Heart right ventricle (tissue), 16 donors: ENCODE measurements around the gene ZNF235. TPM values are rescaled to one million over a fixed set of nuclear protein-coding genes. Genes with fewer than 3 reads are reported as not detected.

Experiments
- ATAC-seq, 8 donors: fragments of 200-7000 bp; cut with Tn5 transposase; one replicate each; pipeline ENCODE4 v1.9.1; 2020; ENCODE audit warnings: mild to moderate bottlenecking in 8 of 8, moderate library complexity in 8 of 8, moderate number of reproducible peaks in 1 of 8
- DNase-seq, 2 donors: peaks; one replicate each; pipeline ENCODE4 v3.0.0-alpha.2; 2020
- H3K27ac ChIP-seq, 10 donors: fragments of 200-600 bp; sonication (generic) in 2 of 10; one replicate each; pipeline versions ENCODE4 v1.5.0 to v1.8.0; 2020 to 2022; ENCODE audit warnings: mild to moderate bottlenecking in 3 of 10
- H3K27me3 ChIP-seq, 7 donors: fragments of 200-600 bp; one replicate each; pipeline ENCODE4 v1.8.0; 2021 to 2022; ENCODE audit warnings: mild to moderate bottlenecking in 2 of 7
- H3K36me3 ChIP-seq, 9 donors: fragments of 200-600 bp; sonication (generic) in 1 of 9; one replicate each; pipeline versions ENCODE4 v1.5.0 to v1.8.0; 2020 to 2022; ENCODE audit warnings: mild to moderate bottlenecking in 2 of 9
- H3K4me1 ChIP-seq, 9 donors: fragments of 200-600 bp; sonication (generic) in 1 of 9; one replicate each; pipeline versions ENCODE4 v1.5.0 to v1.8.0; 2020 to 2022; ENCODE audit warnings: mild to moderate bottlenecking in 4 of 9
- H3K4me3 ChIP-seq, 10 donors: fragments of 200-600 bp; sonication (generic) in 2 of 10; one replicate each; pipeline versions ENCODE4 v1.5.0 to v1.8.0; 2020 to 2022; ENCODE audit warnings: mild to moderate bottlenecking in 7 of 10, moderate library complexity in 2 of 10
- H3K9me3 ChIP-seq, 11 donors: fragments of 200-600 bp in 10 of 11; sonication (generic) in 2 of 11; one replicate each; pipeline versions ENCODE4 v1.5.0 to v1.8.0; 2013 to 2022; ENCODE audit warnings: mild to moderate bottlenecking in 2 of 11, control low read depth in 1 of 11, moderate library complexity in 1 of 11
- WGBS, 2 donors: extraction: QIAGEN DNeasy Blood & Tissue Kit; methylation state at CpG; one replicate each; pipeline ENCODE4 v1.1.7; 2013; ENCODE audit warnings: inconsistent platforms in 1 of 2; 5-methylcytosine and 5-hydroxymethylcytosine counted together
- intact Hi-C, 10 donors: fragments of 100-400 bp; cut with DNase I; formaldehyde crosslinking; loops; one replicate each; pipeline versions ENCODE4 v1.11.1 to v1.14.2; 2022
- polyA plus RNA-seq, 2 donors: library from polyadenylated mRNA; stranded (reverse); fragments of 200-250 nt; gene quantifications; one replicate each; pipeline ENCODE4 v1.2.3, GENCODE V29; 2013
- total RNA-seq, 10 donors: library from RNA; stranded (reverse); fragmentation: NEBNext Ultra II Directional in 3 of 10; extraction: Animal tissue kit (Norgen Biotek cat#: 25700) in 3 of 10; gene quantifications; one replicate each; pipeline versions ENCODE4 v1.2.1 to v1.2.4, GENCODE V29; 2021 to 2023
- TF ChIP-seq, protein P1 (sequence below), 9 donors: fragments of 200-600 bp; sonication (generic) in 2 of 9; IDR thresholded peaks; one replicate each; pipeline versions ENCODE4 v1.5.0 to v1.8.0; 2021 to 2022; ENCODE audit warnings: antibody characterized with exemption in 9 of 9, mild to moderate bottlenecking in 5 of 9, moderate library complexity in 1 of 9
- donor health status: Arrhythmogenic right ventricular cardiomyopathy.
- donor health status: ischemic (EF 13 %, LVEDD 7.1; RV severe dilation, severe dysfunction).
- donor health status: healthy with polysubstance abuse.
- donor health status: DM: no; HTN: yes; CAD: no.
- donor health status: DM: no; HTN: no; CAD: no.
- donor health status: ischemic (EF 25% LVEDD 6.9; RV normal size, moderate dysfunction).
- donor health status: ischemic (EF 25% LVEDD 5.7; RV mildly dilated, moderate dysfunction).
- donor health status: healthy.
- donor health status: DM: yes; HTN: yes; CAD: no.
- donor health status: Ischemic cardiomyopathy.
- donor health status: ischemic (EF 35%, LVEDD 5.7; RV mildly dilated, moderate dysfunction).
- donor health status: nonischemic (EF 11% LVEDD 7.7; RV severe dilation, severe dysfunction).
- donor health status: DM: yes; HTN: yes; CAD: no.
- donor health status: PGD.
- donor health status: ischemic (EF 29% LVEDD 5.4; RV normal size, mild dysfunction).
- donor health status: nonischemic (EF 23%, LVEDD 6.1; RV moderate dilation, normal function).

Gene ZNF235
- total and polyA plus RNA-seq, 12 donors, result 1.2 to 6.4 (median 3.6) TPM

DNA sequence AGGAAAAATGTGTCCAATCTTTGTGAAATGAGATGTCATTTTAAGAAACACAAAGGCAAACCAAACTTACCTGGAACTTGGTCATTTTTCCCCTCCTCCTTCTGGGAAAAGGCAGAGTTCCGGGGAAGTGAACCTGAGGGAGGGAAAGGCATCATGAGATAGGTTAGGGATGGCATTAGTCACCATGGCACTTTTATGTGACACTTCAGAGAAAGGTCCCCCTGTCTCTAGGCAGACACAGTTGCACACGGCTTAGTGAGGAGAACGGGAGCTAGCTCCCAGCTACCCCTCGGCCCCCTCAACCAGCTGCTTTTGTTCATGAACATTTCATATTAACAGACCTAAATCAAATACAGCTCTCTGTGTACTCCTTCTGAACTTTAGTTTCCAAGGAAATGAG lies 1.5 kb downstream of the ZNF235 start:
- H3K4me1 ChIP-seq, result peaks cover 3 to 16% (median 12%) of the 10 kb centered on the region in 9 donors
- H3K27me3 ChIP-seq, result no peaks in the 10 kb centered on the region
- H3K36me3 ChIP-seq, result peaks cover 0 to 45% (median 32%) of the 10 kb centered on the region in 9 donors
- 80 to 86% methylated on average over 4 of the region's 4 CpGs for WGBS, 2 donors
- DNase-seq (no peak), ATAC-seq (no peak)
- TF ChIP-seq, protein P1, sequence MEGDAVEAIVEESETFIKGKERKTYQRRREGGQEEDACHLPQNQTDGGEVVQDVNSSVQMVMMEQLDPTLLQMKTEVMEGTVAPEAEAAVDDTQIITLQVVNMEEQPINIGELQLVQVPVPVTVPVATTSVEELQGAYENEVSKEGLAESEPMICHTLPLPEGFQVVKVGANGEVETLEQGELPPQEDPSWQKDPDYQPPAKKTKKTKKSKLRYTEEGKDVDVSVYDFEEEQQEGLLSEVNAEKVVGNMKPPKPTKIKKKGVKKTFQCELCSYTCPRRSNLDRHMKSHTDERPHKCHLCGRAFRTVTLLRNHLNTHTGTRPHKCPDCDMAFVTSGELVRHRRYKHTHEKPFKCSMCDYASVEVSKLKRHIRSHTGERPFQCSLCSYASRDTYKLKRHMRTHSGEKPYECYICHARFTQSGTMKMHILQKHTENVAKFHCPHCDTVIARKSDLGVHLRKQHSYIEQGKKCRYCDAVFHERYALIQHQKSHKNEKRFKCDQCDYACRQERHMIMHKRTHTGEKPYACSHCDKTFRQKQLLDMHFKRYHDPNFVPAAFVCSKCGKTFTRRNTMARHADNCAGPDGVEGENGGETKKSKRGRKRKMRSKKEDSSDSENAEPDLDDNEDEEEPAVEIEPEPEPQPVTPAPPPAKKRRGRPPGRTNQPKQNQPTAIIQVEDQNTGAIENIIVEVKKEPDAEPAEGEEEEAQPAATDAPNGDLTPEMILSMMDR (IDR thresholded peaks at IDR 0.05), result no peak
- H3K4me3 ChIP-seq, result peak overlapping the region in 3 of 10 donors; percentile 79 to 92 (median 80)
- no peak overlapping the region for H3K27ac ChIP-seq
- intact Hi-C loops, result loop anchor here in 5 of 10 donors (5.0 to 10.0 kb wide), 4 partner anchors 44 to 189 kb away; partner anchors contain the start of genes ZNF112 (in 2 of the 5), ZNF225 (in 2 of the 5) and ZNF227 (in 1 of the 5)
- peaks cover 0 to 30% (median 5%) of the 10 kb centered on the region in 11 donors for H3K9me3 ChIP-seq

DNA sequence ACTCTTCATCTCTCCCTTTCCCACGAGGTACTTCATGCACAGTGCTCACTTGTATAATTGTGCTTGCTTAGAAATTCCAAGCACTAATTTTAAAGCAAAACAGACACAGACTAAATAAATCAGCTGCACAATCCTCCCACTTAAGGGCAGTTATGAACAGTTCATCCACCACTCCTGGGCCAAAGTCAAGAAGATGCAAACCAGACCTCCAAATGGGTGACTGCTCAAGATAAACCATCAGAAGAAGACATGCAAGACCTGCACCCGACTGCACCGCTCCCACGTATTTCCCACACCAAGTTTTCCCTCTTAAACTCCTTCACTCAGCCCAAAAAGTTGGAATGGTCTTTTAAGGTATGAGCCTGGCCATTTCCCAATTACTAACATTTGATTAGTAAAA lies 19.9 kb downstream of the ZNF235 start:
- TF ChIP-seq, protein P1 (IDR thresholded peaks at IDR 0.05), result no peak
- Histone ChIP-seq H3K9me3 (peaks cover 0 to 100% (median 51%) of the 10 kb centered on the region in 11 donors), H3K27me3 (no peaks in the 10 kb centered on the region), H3K27ac (no peak overlapping the region), H3K36me3 (peaks cover 0 to 53% (median 35%) of the 10 kb centered on the region in 9 donors), H3K4me1 (no peaks in the 10 kb centered on the region), H3K4me3 (no peak overlapping the region)
- DNase-seq (no peak), ATAC-seq (no peak)
- intact Hi-C loops, result no loop called here
- WGBS, 2 donors, result 77 to 85% methylated on average over 4 of the region's 4 CpGs

- H3K27ac ChIP-seq, result no peak overlapping the region
- H3K4me1 ChIP-seq, result no peaks in the 10 kb centered on the region
- peaks cover 0 to 35% (median 14%) of the 10 kb centered on the region in 9 donors for H3K36me3 ChIP-seq
- 94 to 96% methylated on average over 3 of the region's 3 CpGs for WGBS, 2 donors
- DNase-seq (no peak), ATAC-seq (no peak)
- H3K9me3 ChIP-seq, result peaks cover 0 to 100% (median 42%) of the 10 kb centered on the region in 11 donors
- no peaks in the 10 kb centered on the region for H3K27me3 ChIP-seq
- TF ChIP-seq, protein P1 (IDR thresholded peaks at IDR 0.05), result no peak
- intact Hi-C loops, result no loop called here
- no peak overlapping the region for H3K4me3 ChIP-seq
Observed at GRCh38 chr19:44282846-44283245, 22.0 kb downstream of the ZNF235 start.

DNA sequence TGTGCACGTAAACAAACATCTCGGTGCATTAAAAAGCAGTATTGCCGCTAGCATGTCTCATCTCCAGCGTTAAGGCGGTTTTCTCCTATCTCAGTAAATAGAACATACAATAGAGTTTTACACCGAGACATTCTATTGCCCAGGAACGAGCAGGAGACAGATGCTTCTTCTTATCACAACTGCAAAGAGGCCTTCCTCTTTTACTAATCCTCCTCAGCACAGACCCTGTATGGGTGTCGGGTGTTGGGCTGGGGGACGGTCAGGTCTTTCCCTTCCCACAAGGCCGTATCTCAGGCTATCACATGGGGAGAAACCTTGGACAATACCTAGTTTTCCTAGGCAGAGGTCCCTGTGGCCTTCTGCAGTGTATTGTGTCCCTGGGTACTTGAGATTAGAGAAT lies 23.9 kb downstream of the ZNF235 start:
- DNase-seq (no peak), ATAC-seq (no peak)
- peaks cover 0 to 24% (median 0%) of the 10 kb centered on the region in 9 donors for H3K36me3 ChIP-seq
- no peaks in the 10 kb centered on the region for H3K27me3 ChIP-seq
- intact Hi-C loops, result no loop called here
- TF ChIP-seq, protein P1 (IDR thresholded peaks at IDR 0.05), result no peak
- 92 to 95% methylated on average over 10 of the region's 10 CpGs for WGBS, 2 donors
- no peaks in the 10 kb centered on the region for H3K4me1 ChIP-seq
- H3K9me3 ChIP-seq, result peaks cover 0 to 100% (median 30%) of the 10 kb centered on the region in 11 donors
- H3K4me3 ChIP-seq, result no peak overlapping the region
- H3K27ac ChIP-seq, result no peak overlapping the region
